GM18907 (cell line): ENCODE results near the gene ADGRD2.

Experiments
- ATAC-seq: cut with Tn5 transposase; IDR thresholded peaks from one replicate; pipeline ENCODE4 v1.9.1; 2021; ENCODE audit warnings: mild to moderate bottlenecking, moderate library complexity; ENCODE audit not compliant: unreplicated experiment

The ADGRD2 gene

GRCh38 chr9:124506931-124507879, 57.0 kb downstream of the ADGRD2 start, which contains the start of gene NR5A1:
Gene NR5A1 (minus strand): TSS chr9:124507399. CDS start chr9:124503395, 4,004 bp downstream.
- ATAC-seq: no peak

- ATAC-seq: no peak
These were observed 57.7 kb downstream of the ADGRD2 start for GRCh38 chr9:124507880-124508423.

DNA sequence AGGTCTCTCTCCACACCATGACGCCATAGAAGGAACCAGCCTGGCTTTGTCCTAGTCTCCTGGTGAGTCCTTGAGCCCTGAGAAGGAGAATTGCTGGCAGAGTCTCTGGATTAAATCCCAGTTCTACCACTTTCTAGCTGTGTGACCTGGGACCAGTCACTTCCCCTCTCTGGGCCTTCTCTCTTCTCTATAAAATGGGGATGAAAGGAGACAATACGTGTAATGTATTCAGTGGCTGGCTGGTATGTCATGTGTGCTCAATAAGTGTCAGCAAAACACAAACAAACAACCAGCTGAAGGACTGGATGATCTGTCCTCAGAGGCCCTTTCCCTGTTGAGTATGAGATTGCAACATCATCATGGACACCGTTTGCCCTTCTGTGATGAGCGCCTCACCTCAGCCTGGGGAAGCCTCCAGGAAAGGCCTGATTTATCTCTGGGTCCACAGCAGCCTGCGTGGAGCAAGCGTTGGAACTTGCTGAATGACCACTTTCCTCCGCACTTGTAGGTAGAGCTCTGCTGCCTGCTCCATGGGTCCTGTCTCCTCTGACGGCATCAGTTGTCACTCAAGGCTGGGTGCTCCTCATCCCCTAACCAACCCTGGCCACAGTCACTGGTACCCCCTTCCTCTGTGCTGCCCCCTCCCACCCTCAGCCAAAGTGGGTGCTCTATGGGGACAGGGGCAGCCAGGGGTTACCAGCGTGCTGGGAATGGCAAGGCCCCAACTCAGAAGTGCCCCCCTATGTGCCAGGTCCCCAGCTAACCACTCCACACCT, 60.6 kb downstream of the ADGRD2 start:
- ATAC-seq: no peak

- no peak for ATAC-seq
These were observed 61.2 kb downstream of the ADGRD2 start for GRCh38 chr9:124511426-124511840.

DNA sequence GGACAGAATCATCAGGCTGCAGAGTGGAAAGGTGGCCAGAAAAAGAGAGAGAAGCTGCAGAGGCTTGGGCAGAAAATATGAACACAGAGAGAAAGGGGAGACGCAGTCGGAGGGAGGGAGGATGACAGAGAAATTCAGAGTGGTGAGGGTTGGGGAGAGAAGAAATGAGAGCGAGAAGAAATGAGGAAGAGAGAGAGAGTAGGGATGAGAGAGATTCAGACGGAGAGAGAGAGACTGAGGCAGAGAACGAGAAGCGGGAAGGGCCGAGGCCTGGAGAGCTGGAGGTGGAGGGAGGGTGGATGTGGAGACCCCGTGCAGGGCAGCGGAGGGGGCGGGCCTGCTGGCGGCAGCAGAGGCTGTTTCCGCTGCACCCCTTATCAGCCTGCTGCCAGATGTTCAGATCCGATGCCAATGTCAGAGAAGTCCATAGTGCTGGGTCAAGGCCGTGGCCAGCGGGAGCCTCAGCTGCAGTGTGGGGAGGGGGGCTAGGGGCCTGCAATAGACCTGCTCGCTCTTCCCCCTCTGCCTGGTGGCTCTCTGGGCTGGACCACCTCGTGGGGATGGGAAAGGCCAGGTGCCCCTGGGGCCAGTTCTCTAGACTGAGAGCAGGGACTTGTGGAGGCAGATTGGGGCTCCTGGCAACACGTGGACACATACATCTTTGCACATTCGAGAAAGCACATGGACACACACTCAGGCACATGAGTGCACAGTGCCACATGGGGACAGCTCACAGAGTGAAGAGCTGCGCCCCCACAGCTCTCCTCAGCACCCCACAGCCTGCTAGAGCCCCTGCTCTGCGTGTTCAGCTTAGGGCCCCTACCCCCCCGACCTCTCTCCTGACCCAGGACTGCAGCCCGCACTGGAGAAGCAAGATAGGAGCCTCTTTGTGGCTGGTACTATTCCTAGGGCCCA, 61.9 kb downstream of the ADGRD2 start:
- no peak for ATAC-seq

DNA sequence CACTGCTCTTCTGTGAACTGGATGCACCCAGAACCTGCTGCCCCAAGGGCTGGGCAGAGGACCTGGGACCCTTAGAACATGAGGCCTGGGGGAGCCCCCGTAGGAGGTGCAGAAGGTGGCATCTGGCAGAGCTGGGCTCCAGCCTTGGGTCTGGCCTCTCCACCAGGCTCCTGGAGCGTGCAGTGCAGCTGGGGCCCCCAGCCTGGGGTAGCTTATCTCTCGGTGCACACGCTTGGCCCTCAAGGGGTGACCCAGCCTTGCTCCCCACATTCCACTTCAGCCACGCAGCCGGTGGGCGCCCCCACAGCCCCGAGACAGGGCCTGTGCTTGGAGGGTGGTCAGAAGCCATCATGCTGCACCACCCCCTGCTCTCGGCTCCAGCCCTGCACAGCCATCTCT, 62.6 kb downstream of the ADGRD2 start:
- ATAC-seq: no peak

DNA sequence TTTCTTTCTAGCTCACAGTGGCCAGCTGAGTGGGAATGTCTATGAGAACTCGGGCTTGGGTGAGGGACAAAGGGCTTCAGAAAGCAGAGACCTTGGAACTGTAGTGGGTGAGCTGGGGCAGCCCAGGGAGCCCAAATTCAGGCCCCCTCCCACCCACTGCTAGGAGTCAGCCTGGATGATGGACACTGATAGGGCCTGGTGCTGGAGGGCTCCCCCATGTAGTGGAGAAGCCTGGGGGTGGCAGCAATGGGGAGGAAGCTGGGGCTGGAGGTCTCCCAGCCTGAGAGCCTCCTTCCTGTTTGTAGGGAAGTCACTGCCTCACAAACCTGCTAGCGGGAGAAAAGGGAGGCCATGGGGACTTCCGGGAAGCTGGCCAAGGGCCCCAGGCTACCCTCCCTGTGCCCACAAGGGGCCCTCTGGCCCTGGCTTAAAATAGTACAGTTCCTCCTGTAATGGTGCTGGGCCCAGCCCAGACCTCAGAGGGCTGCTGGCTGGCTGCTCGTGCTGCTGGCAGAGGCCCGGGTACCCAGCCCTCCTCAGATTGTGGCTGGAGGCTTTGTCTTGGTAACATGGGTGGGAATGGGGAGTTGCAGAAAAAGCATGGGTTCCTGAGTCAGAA, 63.2 kb downstream of the ADGRD2 start:
- no peak for ATAC-seq

- ATAC-seq: no peak
These were observed 63.9 kb downstream of the ADGRD2 start for GRCh38 chr9:124514125-124514524.

DNA sequence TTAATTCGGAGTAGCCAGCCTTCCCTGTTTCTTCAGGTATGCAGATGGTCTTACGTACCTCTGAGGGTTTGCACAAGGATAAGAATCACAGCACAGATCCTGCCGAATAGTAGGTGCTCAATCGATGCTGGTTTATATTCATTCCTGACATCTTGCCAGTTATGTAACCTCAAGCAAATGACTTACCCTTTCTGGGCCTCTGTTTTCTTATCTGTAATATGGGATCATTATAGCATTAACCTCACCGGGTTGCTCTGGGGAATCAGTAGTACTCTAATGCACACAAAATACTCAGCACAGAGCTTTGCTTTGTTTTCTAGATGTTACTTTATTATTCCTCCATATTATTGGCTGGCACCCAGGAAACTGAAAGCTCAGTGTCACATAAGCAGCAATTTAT, 64.6 kb downstream of the ADGRD2 start:
- ATAC-seq: no peak

GRCh38 chr9:124517600-124517999, 67.3 kb downstream of the ADGRD2 start:
- ATAC-seq: no peak

- no peak for ATAC-seq
These were observed 67.9 kb downstream of the ADGRD2 start for GRCh38 chr9:124518116-124518515.

GRCh38 chr9:124520206-124520596, 70.0 kb downstream of the ADGRD2 start:
- ATAC-seq: no peak

DNA sequence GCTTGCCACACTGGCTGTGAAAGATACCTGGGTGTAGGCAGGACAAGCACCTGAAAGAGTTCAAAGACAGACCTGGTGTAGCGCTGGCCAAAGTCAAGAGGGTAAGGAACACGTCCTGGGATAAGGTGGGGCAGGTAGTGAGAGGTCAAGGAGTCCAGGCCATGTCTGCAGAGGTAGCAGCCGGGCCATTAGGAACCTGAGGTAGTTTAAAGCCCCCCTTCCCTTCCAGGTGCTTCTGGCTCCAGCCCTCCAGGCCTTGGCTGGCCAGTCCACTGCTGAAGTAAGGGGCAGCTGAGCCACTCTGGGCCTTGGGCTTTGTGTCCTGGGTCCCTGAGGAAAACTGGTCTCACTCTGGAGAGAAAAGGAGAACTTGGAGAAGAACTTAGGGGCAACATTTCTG, 70.9 kb downstream of the ADGRD2 start:
- ATAC-seq: no peak

GRCh38 chr9:124522121-124523098, 72.2 kb downstream of the ADGRD2 start:
- ATAC-seq: no peak

- no peak for ATAC-seq
These were observed 75.9 kb downstream of the ADGRD2 start for GRCh38 chr9:124526174-124526573.

- ATAC-seq: no peak
These were observed 77.5 kb downstream of the ADGRD2 start for GRCh38 chr9:124527781-124528180.
